ENCODE data around the gene C1orf198.

C1orf198 gene

GRCh38 chr1:230833511-230833910 is 34.8 kb downstream of the C1orf198 start:
- DNase-seq (ENCODE audit: low spot score), result no peak

GRCh38 chr1:230832476-230832875 is 35.8 kb downstream of the C1orf198 start:
- no peak for DNase-seq (ENCODE audit: low spot score)

GRCh38 chr1:230831771-230832170 is 36.5 kb downstream of the C1orf198 start:
- DNase-seq (ENCODE audit: low spot score), result no peak

- DNase-seq (ENCODE audit: low spot score), result no peak
Observed at GRCh38 chr1:230828421-230828820, 39.9 kb downstream of the C1orf198 start.

GRCh38 chr1:230827801-230828200 is 40.5 kb downstream of the C1orf198 start:
- no peak for DNase-seq (ENCODE audit: low spot score)

GRCh38 chr1:230827081-230827681 is 41.1 kb downstream of the C1orf198 start:
- DNase-seq (ENCODE audit: low spot score), result no peak

- DNase-seq (ENCODE audit: low spot score), result no peak
Observed at GRCh38 chr1:230826166-230826875, 42.0 kb downstream of the C1orf198 start.

GRCh38 chr1:230825761-230826160 is 42.6 kb downstream of the C1orf198 start:
- peak; percentile 37 for DNase-seq (ENCODE audit: low spot score)

GRCh38 chr1:230824919-230825721 is 43.2 kb downstream of the C1orf198 start:
- DNase-seq (ENCODE audit: low spot score), result no peak

- DNase-seq (ENCODE audit: low spot score), result no peak
Observed at GRCh38 chr1:230824551-230824918, 43.8 kb downstream of the C1orf198 start.

GRCh38 chr1:230823931-230824381 is 44.4 kb downstream of the C1orf198 start:
- DNase-seq (ENCODE audit: low spot score), result no peak

- DNase-seq (ENCODE audit: low spot score), result no peak
Observed at GRCh38 chr1:230823426-230823825, 44.9 kb downstream of the C1orf198 start.

GRCh38 chr1:230822092-230822581 is 46.2 kb downstream of the C1orf198 start:
- DNase-seq (ENCODE audit: low spot score), result no peak

GRCh38 chr1:230821346-230821745 is 47.0 kb downstream of the C1orf198 start:
- no peak for DNase-seq (ENCODE audit: low spot score)

- DNase-seq (ENCODE audit: low spot score), result no peak
Observed at GRCh38 chr1:230820568-230820967, 47.8 kb downstream of the C1orf198 start.

GRCh38 chr1:230819976-230820375 is 48.3 kb downstream of the C1orf198 start:
- no peak for DNase-seq (ENCODE audit: low spot score)

- no peak for DNase-seq (ENCODE audit: low spot score)
Observed at GRCh38 chr1:230818901-230819300, 49.4 kb downstream of the C1orf198 start.

- no peak for DNase-seq (ENCODE audit: low spot score)
Observed at GRCh38 chr1:230818367-230818766, 50.0 kb downstream of the C1orf198 start.

- no peak for DNase-seq (ENCODE audit: low spot score)
Observed at GRCh38 chr1:230816018-230816417, 52.3 kb downstream of the C1orf198 start.

GRCh38 chr1:230814949-230815692 is 53.2 kb downstream of the C1orf198 start:
- DNase-seq (ENCODE audit: low spot score), result no peak

- DNase-seq (ENCODE audit: low spot score), result no peak
Observed at GRCh38 chr1:230812568-230812967, 55.8 kb downstream of the C1orf198 start.

Data from HuH-7 (cell line).